Hematopoietic multipotent progenitor cell treated with erythropoietin and hydrocortisone succinate and interleukin-3 and kit ligand, for 15 days (in vitro differentiated cells): Measurements from ENCODE around the gene IFI27L1.

Experiments
- DNase-seq: peaks from one replicate; pipeline ENCODE4 v3.0.0-alpha.2; 2015; ENCODE audit warnings: low spot score

Gene IFI27L1

DNA sequence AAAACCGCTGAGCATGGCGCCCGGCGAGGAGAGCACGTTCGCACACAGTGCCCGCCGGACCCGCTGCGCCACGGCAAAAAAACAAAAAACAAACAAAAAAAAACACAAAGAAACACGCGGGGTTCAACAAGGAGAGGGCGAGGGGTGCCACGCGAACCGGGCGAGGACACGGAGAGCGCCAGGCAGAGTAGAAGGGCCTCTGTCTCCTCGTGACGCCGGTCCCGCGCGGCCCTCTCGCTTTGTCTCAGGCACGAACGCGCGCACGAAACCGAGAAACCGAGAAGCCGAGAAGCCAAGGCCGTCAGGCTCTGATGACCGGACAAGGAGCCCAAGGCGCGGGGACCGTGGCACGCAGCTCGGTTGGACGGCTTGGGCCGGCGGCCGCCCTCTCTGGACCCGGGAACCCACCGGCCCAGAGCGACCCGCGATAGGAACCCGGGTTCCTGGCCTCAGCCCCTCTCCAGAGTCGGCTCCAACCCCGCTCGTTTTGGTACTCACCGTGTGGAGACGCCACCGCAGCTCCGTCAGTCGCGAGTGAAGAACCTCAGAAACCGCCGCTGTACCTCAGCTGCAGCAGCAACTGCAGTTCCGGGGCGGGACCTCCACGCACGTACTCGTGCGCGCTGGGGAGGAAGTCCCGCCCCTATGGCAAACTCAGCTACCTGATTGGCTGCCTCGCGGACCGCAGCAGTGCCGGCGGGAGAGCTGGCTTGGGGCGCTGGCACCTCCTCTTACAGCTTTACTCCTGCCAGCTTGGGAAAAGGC lies at the start of gene IFI27L1, which contains the start of gene DDX24:
Gene IFI27L1, plus strand, starts transcription at position 690 of the 765 bp plus-strand sequence. CDS start 15,628 bp downstream, outside the sequence.
Gene DDX24, minus strand, starts transcription at position 582 of the 765 bp plus-strand sequence. CDS start 1,460 bp downstream, outside the sequence.
- peak; percentile 96 for DNase-seq

- DNase-seq, result no peak
Measured at GRCh38 chr14:94031883-94032279, 49.2 kb upstream of the IFI27L1 start.

GRCh38 chr14:94034886-94035285 lies 46.2 kb upstream of the IFI27L1 start:
- no peak for DNase-seq

DNA sequence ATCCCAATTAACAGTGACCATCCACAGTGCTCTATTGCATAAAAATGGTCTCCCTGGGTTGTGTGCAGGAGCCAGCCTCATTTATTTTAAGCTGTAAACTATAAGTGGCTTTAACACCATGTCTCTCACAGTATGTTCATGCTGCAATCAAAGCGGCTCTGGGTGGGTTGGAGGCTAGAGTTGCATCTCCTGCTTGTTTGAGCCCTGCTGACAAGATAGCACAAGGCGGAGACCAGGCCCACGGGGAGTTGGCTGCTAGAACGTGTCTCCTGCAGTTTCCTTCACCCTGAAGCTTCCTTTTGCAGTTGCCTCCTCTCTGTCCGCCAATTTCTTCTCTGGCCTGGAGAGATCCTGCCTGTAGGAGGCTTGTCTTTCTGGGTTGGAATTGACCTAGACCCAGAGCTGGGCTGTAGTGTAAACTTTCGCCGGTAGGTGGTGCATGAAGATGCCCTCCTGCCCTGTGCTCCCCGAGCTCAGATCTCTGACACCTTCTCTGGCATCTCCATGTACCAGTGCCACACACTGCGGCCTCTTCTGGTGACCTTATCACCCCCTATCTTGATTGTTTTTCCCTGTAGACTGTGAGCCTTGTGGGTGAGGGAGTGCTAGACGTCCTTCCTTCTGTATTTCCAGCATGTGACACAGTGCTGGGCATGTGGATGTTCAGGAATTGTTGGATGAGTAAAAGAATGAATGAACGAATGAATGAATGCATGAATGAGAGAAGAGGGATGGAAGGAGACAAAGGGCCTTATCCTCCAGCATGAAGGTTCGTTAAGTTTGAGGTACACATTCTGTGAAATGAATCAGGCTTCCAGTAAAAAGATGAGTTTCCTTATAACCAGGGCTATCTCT lies 44.6 kb upstream of the IFI27L1 start:
- DNase-seq, result peak; percentile 69

GRCh38 chr14:94037954-94038353 lies 43.2 kb upstream of the IFI27L1 start:
- no peak for DNase-seq

- DNase-seq, result no peak
Measured at GRCh38 chr14:94038510-94038909, 42.6 kb upstream of the IFI27L1 start.

DNA sequence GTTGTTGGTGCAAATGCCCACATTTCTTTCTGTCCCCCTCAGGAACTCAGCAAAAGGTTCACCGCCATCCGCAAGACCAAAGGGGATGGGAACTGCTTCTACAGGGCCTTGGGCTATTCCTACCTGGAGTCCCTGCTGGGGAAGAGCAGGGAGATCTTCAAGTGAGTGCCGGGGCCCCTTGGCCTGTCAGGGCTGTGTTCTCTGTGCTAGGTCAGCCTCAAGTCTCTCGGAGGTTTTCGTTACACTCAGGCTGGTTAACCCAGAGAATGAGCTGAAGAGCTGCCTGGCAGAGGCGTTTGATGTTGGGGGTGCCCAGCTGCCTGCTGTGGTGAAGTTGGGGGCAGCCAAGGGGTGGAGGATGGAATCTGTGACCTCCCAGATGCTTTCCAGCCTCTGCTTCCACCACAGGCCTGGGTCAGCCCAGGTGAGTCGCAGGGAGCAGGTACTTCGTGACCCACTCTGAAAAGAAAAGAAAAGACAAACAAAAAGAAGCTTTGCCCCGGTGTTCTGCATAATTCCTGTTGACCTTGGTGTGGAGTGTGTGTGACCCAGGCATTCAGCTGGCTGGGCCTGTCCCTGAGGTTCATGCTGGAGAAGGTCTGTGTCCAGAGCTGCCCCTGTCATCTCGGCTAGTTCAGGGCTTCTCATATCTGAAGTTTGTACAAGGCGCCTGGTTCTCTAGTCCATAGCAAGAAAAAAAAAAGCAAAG lies 42.0 kb upstream of the IFI27L1 start:
- no peak for DNase-seq

- DNase-seq, result no peak
Measured at GRCh38 chr14:94040247-94040646, 40.9 kb upstream of the IFI27L1 start.

GRCh38 chr14:94040796-94041195 lies 40.3 kb upstream of the IFI27L1 start:
- DNase-seq, result no peak

DNA sequence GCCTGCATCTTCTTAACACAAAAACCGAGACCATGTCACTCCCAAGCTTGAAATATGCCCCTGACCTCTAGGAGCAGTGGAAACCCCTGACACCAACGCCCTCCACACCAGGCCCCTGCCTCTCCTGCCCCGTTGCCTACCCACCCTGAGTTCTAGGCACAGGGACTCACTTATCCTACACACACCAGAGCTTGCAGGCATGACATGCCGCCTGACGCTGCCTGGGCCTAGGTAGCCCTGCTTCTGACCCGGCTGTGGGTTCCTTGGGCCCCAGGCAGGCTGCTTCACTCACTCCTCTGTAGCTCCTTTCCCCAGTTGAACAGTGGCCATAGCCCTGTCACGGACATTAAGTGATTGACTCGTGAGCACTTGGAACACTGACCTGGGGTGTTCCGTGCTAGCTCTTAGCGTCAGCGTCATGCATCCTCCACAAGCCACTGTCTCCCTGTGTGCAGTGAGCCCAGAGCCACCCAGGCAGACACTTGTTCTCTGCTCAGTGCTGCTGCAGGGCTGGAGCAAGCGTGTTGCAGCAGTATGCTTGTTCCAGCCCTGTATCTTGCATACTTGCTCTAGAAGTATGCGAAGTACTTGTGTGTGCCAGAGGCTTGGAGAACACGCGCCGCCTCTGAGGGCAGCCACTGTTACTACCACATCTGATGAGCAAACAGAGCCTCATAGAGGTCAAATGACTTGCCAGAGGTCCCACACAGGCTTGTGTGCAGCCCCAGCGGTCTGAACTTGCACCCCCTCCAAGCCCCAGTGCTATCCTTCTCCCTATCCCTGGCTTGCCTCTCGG lies 39.4 kb upstream of the IFI27L1 start:
- DNase-seq, result no peak

- DNase-seq, result no peak
Measured at GRCh38 chr14:94042433-94043091, 38.5 kb upstream of the IFI27L1 start.

- DNase-seq, result no peak
Measured at GRCh38 chr14:94043111-94043755, 37.9 kb upstream of the IFI27L1 start.

DNA sequence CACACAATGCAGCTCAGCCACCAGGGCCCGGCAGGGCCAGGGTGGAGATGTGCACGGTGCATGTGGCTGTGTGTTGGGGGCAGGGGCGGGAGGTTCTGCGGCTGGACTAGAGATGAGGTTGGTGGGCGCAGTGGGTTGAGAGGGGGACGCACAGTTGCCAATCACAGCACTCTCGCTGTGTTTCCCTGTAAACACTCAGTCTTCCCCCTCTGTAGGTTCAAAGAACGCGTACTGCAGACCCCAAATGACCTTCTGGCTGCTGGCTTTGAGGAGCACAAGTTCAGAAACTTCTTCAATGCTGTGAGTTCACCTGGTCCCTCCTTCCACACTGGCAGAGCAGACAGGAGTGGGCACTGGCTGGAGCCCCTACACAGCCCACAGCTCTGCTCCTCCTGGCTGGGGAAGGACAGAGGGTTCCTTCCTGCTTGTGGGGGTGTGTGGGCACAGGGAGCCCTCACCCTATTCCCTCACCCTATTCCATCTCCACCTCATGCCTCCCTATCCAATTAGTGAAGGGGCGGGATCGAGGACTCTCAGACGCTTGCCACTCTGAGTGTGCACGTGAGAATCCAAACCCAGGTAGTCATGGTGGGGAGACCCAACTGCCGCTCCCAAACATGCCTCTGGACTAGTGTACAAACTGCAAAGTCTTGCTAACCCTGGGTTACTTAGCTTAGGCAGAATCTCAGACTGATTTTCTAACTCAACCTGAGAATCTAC lies 37.2 kb upstream of the IFI27L1 start:
- DNase-seq, result no peak

GRCh38 chr14:94044476-94045091 lies 36.5 kb upstream of the IFI27L1 start:
- no peak for DNase-seq

DNA sequence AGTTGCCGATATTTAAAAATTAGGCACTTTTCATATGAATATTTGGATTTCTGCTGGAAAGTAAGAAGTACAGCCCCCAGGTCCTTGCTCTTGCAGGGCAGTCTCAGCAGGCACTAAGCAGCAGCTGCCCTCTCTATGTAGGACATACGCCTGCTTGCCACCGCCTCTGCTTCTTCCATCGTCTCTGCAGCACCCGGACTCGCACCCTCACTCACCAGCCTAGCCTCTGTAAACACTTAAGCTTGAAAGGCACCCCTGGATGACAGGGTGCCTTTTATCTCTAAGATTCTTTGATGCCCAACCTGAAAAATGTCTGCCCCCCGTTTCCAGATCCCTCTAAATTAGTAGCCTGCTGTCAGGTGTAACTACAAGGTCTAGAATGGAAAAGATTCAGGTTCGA lies 36.0 kb upstream of the IFI27L1 start:
- no peak for DNase-seq

GRCh38 chr14:94045563-94046345 lies 35.4 kb upstream of the IFI27L1 start:
- no peak for DNase-seq

GRCh38 chr14:94046696-94047250 lies 34.3 kb upstream of the IFI27L1 start:
- no peak for DNase-seq

DNA sequence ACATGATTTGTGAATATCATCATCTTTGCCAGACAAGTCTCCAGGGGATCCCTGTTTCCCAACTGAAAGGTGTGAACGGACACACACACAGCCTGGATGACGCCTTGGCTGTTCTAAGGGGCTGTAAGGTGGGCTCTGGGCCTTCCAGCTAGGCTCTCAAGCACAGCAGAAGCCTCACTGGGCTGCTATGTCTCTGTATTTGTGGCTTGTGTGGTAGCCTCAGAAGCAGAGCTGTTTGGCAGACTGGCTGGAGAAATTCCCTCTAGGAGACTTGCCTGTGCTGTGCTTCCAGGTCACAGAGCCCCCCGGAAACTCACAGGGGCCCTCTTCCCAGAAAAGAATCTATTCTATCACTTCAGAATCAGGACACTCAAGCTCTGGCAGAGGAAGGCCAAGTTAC lies 33.5 kb upstream of the IFI27L1 start:
- DNase-seq, result no peak
